Gastroesophageal sphincter (tissue), 3 donors: ENCODE data around the gene MPL.

ENCODE experiments used
- CTCF ChIP-seq, 4 experiments: fragments of 200-600 bp in 2 of 4; fragments of 450-650 bp in 2 of 4; sonication (generic) in 1 of 4; IDR thresholded peaks; one replicate each; pipeline ENCODE4 v1.5.1; 2017 to 2019; ENCODE audit warnings: antibody characterized with exemption in 4 of 4, mild to moderate bottlenecking in 2 of 4, moderate library complexity in 2 of 4
- POLR2A ChIP-seq, 2 donors: fragments of 450-650 bp; IDR thresholded peaks; one replicate each; pipeline ENCODE4 v1.6.1; 2017; ENCODE audit warnings: antibody characterized with exemption in 2 of 2, mild to moderate bottlenecking in 2 of 2, moderate library complexity in 1 of 2

GRCh38 chr1:43315481-43315880 lies 22.1 kb upstream of the MPL start:
- TF ChIP-seq CTCF (IDR thresholded peaks at IDR 0.05) (no peak), POLR2A (IDR thresholded peaks at IDR 0.05) (no peak)
